H1 (cell line): ENCODE data around the gene MNAT1. TPM values are rescaled to one million over a fixed set of nuclear protein-coding genes. Genes with fewer than 3 reads are reported as not detected.

Experiments used
- CTBP2 ChIP-seq: IDR thresholded peaks from 2 replicates; pipeline ENCODE4 v1.7.0; 2011; ENCODE audit warnings: borderline replicate concordance, mild to moderate bottlenecking, moderate library complexity, mixed read lengths, low read length; ENCODE audit not compliant: insufficient read depth, insufficient read length
- EZH2 ChIP-seq: fragments of 200-600 bp; sonication (generic); IDR thresholded peaks from 2 replicates; pipeline ENCODE4 v1.7.1; 2012; ENCODE audit warnings: low read depth, mild to moderate bottlenecking, moderate library complexity, low read length, inconsistent platforms; ENCODE audit not compliant: severe bottlenecking
- SIN3A ChIP-seq, 2 experiments: IDR thresholded peaks in 1 of 2; conservative IDR thresholded peaks in 1 of 2; 2 replicates each; pipeline ENCODE4 v1.6.1; 2011 to 2012; ENCODE audit warnings: low read length in 2 of 2, improper control_type of control experiment in 1 of 2, low read depth in 1 of 2, mild to moderate bottlenecking in 1 of 2
- polyA plus RNA-seq, 7 experiments: library from polyadenylated mRNA; depleted of rRNA in 3 of 7; stranded (reverse) in 5 of 7; unstranded in 2 of 7; fragments of >200 nt in 5 of 7; fragments of 200-250 nt in 2 of 7; gene quantifications; 1 replicate in 5 of 7; 2 replicates in 1 of 7; 4 replicates in 1 of 7; pipeline versions ENCODE4 v1.2.1 to v1.2.3, GENCODE V29; 2011 to 2013; ENCODE audit warnings: missing spikeins in 2 of 7, mixed read lengths in 2 of 7
- total RNA-seq: library from RNA; stranded (reverse); fragmentation: NEBNext Ultra II Directional; extraction: Animal tissue kit (Norgen Biotek cat#: 25700); gene quantifications from 2 replicates; pipeline ENCODE4 v1.2.1, GENCODE V29; 2021
- TF ChIP-seq, protein P1 (sequence below): fragments of 300-600 bp; sonication (generic); IDR thresholded peaks from 2 replicates; pipeline ENCODE4 v1.7.1; 2012; ENCODE audit warnings: low read length, moderate library complexity, mild to moderate bottlenecking, inconsistent platforms; ENCODE audit not compliant: insufficient replicate concordance

The MNAT1 gene
- total and polyA plus RNA-seq, 2 of the 8 experiments (the other 6 are each of a cell fraction or from before 2014, with no cell fraction given), result 34.7 to 52.1 TPM

GRCh38 chr14:60915781-60916180 lies 181.2 kb downstream of the MNAT1 start (continued):
- TF ChIP-seq, protein P1, sequence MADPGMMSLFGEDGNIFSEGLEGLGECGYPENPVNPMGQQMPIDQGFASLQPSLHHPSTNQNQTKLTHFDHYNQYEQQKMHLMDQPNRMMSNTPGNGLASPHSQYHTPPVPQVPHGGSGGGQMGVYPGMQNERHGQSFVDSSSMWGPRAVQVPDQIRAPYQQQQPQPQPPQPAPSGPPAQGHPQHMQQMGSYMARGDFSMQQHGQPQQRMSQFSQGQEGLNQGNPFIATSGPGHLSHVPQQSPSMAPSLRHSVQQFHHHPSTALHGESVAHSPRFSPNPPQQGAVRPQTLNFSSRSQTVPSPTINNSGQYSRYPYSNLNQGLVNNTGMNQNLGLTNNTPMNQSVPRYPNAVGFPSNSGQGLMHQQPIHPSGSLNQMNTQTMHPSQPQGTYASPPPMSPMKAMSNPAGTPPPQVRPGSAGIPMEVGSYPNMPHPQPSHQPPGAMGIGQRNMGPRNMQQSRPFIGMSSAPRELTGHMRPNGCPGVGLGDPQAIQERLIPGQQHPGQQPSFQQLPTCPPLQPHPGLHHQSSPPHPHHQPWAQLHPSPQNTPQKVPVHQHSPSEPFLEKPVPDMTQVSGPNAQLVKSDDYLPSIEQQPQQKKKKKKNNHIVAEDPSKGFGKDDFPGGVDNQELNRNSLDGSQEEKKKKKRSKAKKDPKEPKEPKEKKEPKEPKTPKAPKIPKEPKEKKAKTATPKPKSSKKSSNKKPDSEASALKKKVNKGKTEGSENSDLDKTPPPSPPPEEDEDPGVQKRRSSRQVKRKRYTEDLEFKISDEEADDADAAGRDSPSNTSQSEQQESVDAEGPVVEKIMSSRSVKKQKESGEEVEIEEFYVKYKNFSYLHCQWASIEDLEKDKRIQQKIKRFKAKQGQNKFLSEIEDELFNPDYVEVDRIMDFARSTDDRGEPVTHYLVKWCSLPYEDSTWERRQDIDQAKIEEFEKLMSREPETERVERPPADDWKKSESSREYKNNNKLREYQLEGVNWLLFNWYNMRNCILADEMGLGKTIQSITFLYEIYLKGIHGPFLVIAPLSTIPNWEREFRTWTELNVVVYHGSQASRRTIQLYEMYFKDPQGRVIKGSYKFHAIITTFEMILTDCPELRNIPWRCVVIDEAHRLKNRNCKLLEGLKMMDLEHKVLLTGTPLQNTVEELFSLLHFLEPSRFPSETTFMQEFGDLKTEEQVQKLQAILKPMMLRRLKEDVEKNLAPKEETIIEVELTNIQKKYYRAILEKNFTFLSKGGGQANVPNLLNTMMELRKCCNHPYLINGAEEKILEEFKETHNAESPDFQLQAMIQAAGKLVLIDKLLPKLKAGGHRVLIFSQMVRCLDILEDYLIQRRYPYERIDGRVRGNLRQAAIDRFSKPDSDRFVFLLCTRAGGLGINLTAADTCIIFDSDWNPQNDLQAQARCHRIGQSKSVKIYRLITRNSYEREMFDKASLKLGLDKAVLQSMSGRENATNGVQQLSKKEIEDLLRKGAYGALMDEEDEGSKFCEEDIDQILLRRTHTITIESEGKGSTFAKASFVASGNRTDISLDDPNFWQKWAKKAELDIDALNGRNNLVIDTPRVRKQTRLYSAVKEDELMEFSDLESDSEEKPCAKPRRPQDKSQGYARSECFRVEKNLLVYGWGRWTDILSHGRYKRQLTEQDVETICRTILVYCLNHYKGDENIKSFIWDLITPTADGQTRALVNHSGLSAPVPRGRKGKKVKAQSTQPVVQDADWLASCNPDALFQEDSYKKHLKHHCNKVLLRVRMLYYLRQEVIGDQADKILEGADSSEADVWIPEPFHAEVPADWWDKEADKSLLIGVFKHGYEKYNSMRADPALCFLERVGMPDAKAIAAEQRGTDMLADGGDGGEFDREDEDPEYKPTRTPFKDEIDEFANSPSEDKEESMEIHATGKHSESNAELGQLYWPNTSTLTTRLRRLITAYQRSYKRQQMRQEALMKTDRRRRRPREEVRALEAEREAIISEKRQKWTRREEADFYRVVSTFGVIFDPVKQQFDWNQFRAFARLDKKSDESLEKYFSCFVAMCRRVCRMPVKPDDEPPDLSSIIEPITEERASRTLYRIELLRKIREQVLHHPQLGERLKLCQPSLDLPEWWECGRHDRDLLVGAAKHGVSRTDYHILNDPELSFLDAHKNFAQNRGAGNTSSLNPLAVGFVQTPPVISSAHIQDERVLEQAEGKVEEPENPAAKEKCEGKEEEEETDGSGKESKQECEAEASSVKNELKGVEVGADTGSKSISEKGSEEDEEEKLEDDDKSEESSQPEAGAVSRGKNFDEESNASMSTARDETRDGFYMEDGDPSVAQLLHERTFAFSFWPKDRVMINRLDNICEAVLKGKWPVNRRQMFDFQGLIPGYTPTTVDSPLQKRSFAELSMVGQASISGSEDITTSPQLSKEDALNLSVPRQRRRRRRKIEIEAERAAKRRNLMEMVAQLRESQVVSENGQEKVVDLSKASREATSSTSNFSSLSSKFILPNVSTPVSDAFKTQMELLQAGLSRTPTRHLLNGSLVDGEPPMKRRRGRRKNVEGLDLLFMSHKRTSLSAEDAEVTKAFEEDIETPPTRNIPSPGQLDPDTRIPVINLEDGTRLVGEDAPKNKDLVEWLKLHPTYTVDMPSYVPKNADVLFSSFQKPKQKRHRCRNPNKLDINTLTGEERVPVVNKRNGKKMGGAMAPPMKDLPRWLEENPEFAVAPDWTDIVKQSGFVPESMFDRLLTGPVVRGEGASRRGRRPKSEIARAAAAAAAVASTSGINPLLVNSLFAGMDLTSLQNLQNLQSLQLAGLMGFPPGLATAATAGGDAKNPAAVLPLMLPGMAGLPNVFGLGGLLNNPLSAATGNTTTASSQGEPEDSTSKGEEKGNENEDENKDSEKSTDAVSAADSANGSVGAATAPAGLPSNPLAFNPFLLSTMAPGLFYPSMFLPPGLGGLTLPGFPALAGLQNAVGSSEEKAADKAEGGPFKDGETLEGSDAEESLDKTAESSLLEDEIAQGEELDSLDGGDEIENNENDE, result no peak
- no peak for TF ChIP-seq CTBP2
- TF ChIP-seq EZH2, result no peak
- no peak for TF ChIP-seq SIN3A (conservative IDR thresholded peaks at IDR 0.05 in 1 of 2, IDR thresholded peaks at IDR 0.05 in 1 of 2; ENCODE audit: low read depth in 1 of 2, low read length in 2 of 2)
